ENCODE measurements around the gene NFIB. TPM values are rescaled to one million over a fixed set of nuclear protein-coding genes. Genes with fewer than 3 reads are reported as not detected.

Gene NFIB
- total and polyA plus RNA-seq, 2 of the 8 experiments (the other 6 are each of a cell fraction or from before 2014, with no cell fraction given): 2.6 to 13.1 TPM

- TF ChIP-seq MAX (IDR thresholded peaks at IDR 0.05): no peak
- TF ChIP-seq RNF2 (IDR thresholded peaks at IDR 0.05; ENCODE audit: borderline replicate concordance, low read depth, low read length, missing control alignments, poor library complexity, severe bottlenecking): no peak
- TF ChIP-seq TBP (IDR thresholded peaks at IDR 0.05; ENCODE audit: low read depth, low read length): no peak
- TF ChIP-seq POLR2AphosphoS5 (IDR thresholded peaks at IDR 0.05; ENCODE audit: low read depth, low read length): no peak
- TF ChIP-seq SP2 (IDR thresholded peaks at IDR 0.05; ENCODE audit: low read length): no peak
- TF ChIP-seq BCL11A (IDR thresholded peaks at IDR 0.05; ENCODE audit: low read depth in 2 of 2, low read length in 2 of 2): no peak
- no peak for TF ChIP-seq E2F6 (IDR thresholded peaks at IDR 0.05)
- TF ChIP-seq CBX8 (IDR thresholded peaks at IDR 0.05; ENCODE audit: borderline replicate concordance, low read depth, low read length): no peak
- TF ChIP-seq SP1 (IDR thresholded peaks at IDR 0.05; ENCODE audit: low read depth, low read length): no peak
- TF ChIP-seq HDAC2 (IDR thresholded peaks at IDR 0.05; ENCODE audit: borderline replicate concordance in 1 of 2, low read depth in 2 of 2, low read length in 2 of 2): no peak
- no peak for TF ChIP-seq ASH2L (IDR thresholded peaks at IDR 0.05; ENCODE audit: low read length)
- 82% methylated on average over 1 of the region's 1 CpG; no CpG with 5 or more reads in 1 of the 2 experiments for WGBS, 2 experiments (ENCODE audit: extremely low coverage in 1 of 2, insufficient coverage in 1 of 2, insufficient read length in 1 of 2, insufficient replicate concordance in 2 of 2, low coverage in 1 of 2, low lambda C conversion rate in 2 of 2, missing lambda C conversion rate in 1 of 2)
- no peak overlapping the region for H2AK5ac ChIP-seq (ENCODE audit: low read depth, low read length)
Measured at GRCh38 chr9:14236591-14236990, 77.3 kb downstream of the NFIB start.

More at GRCh38 chr9:14236591-14236990, 77.3 kb downstream of the NFIB start:
- Histone ChIP-seq H2AFZ (ENCODE audit: low read length) (no peak overlapping the region), H3K23ac (ENCODE audit: insufficient read length) (no peak overlapping the region), H4K20me1 (replicated peaks in 1 of 2; ENCODE audit: control insufficient read depth in 1 of 2, insufficient read depth in 2 of 2, low read length in 2 of 2) (no peaks in the 10 kb centered on the region), H2BK5ac (ENCODE audit: low read depth, low read length) (no peak overlapping the region), H4K5ac (ENCODE audit: insufficient read length, low read depth, low read length) (no peak overlapping the region), H3K14ac (ENCODE audit: insufficient read length) (no peak overlapping the region), H3K56ac (replicated peaks; ENCODE audit: insufficient read length, low read depth, low read length) (no peak overlapping the region), H3K18ac (ENCODE audit: extremely low read depth, low read length) (no peak overlapping the region), H2BK120ac (replicated peaks; ENCODE audit: low read depth, low read length) (no peak overlapping the region), H3K23me2 (ENCODE audit: low read depth, low read length) (peaks cover 2% of the 10 kb centered on the region; the same call in 1 of the 2 replicates), H3K36me3 (ENCODE audit: control insufficient read depth in 2 of 4, insufficient read depth in 4 of 4, low read length in 3 of 4) (no peaks in the 10 kb centered on the region), H2BK12ac (ENCODE audit: low read depth, low read length) (no peak overlapping the region), H3K9me3 (ENCODE audit: insufficient read depth in 2 of 2, low read depth in 1 of 2, low read length in 1 of 2) (no peaks in the 10 kb centered on the region), H3K27ac (ENCODE audit: low read depth, low read length) (no peak overlapping the region), H4K91ac (replicated peaks; ENCODE audit: insufficient read length, low read length) (no peak overlapping the region), H3K9ac (replicated peaks in 1 of 4; ENCODE audit: extremely low read depth in 1 of 4, low read depth in 3 of 4, low read length in 3 of 4) (no peak overlapping the region), H3K79me2 (ENCODE audit: control insufficient read depth in 1 of 2, insufficient read depth in 2 of 2, low read length in 2 of 2) (peaks cover 0 to 3% of the 10 kb centered on the region in 2 experiments; a peak in 1 of 4 replicates), H3K4me3 (ENCODE audit: extremely low read depth in 1 of 4, insufficient read depth in 2 of 4, low read depth in 3 of 4, low read length in 4 of 4) (no peak overlapping the region), H3K27me3 (replicated peaks in 1 of 4; ENCODE audit: control insufficient read depth in 3 of 4, extremely low read depth in 1 of 4, insufficient read depth in 3 of 4, low read length in 3 of 4) (no peaks in the 10 kb centered on the region), H3K4me1 (replicated peaks in 1 of 4; ENCODE audit: control insufficient read depth in 3 of 4, insufficient read depth in 4 of 4, low read length in 3 of 4) (peaks cover 0 to 9% (median 5%) of the 10 kb centered on the region in 4 experiments; a peak in 5 of 7 replicates), H4K8ac (ENCODE audit: extremely low read depth, insufficient read depth, low read length) (no peak overlapping the region), H2BK20ac (ENCODE audit: low read length) (no peak overlapping the region), H3K79me1 (ENCODE audit: low read depth, low read length) (no peaks in the 10 kb centered on the region; the same call in 1 of the 2 replicates), H3K4ac (replicated peaks; ENCODE audit: insufficient read length, low read depth, low read length) (no peak overlapping the region), H2BK15ac (ENCODE audit: low read length) (no peak overlapping the region), H3K4me2 (ENCODE audit: insufficient read depth in 1 of 2, low read depth in 2 of 2, low read length in 2 of 2) (no peak overlapping the region)
- FAIRE-seq (no peak), DNase-seq (ENCODE audit: low read depth in 1 of 2, low spot score in 2 of 2) (no peak)
- ChIA-PET CTCF (ENCODE audit: partially characterized antibody) (interaction anchor here (1.0 kb wide), 1 partner anchor 885 kb away, joined by 3 read pairs; no protein-coding TSS in a partner anchor), POLR2A (ENCODE audit: partially characterized antibody) (no interaction called here)
